Stomach (tissue), 9 donors: ENCODE measurements around the gene MFNG. TPM values are rescaled to one million over a fixed set of nuclear protein-coding genes. Genes with fewer than 3 reads are reported as not detected.

Experiments used
- DNase-seq, 2 donors: peaks; one replicate each; pipeline versions ENCODE4 v3.0.0 to v3.0.0-alpha.2; 2013 to 2019
- H3K27ac ChIP-seq, 5 donors: fragments of 200-600 bp in 4 of 5; sonication (generic) in 4 of 5; one replicate each; pipeline ENCODE4 v1.5.1; 2013 to 2019; ENCODE audit warnings: mild to moderate bottlenecking in 1 of 5, moderate library complexity in 1 of 5
- H3K27me3 ChIP-seq, 3 donors: fragments of 200-600 bp; sonication (generic); one replicate each; pipeline ENCODE4 v1.5.1; 2017 to 2019; ENCODE audit warnings: mixed run types in 1 of 3
- H3K36me3 ChIP-seq, 4 donors: fragments of 200-600 bp; sonication (generic); 1 replicate in 3 of 4; 2 replicates in 1 of 4; pipeline ENCODE4 v1.5.1; 2016 to 2019
- H3K4me1 ChIP-seq, 4 donors: fragments of 200-600 bp; sonication (generic); one replicate each; pipeline ENCODE4 v1.5.1; 2016 to 2019
- H3K4me3 ChIP-seq, 4 donors: fragments of 200-600 bp; sonication (generic) in 3 of 4; one replicate each; pipeline ENCODE4 v1.5.1; 2016 to 2019; ENCODE audit warnings: mild to moderate bottlenecking in 1 of 4
- H3K9me3 ChIP-seq, 4 donors: fragments of 200-600 bp; sonication (generic); one replicate each; pipeline ENCODE4 v1.5.1; 2016 to 2019
- EP300 ChIP-seq: sonication (generic); formaldehyde crosslinking; IDR thresholded peaks from one replicate; pipeline ENCODE4 v1.6.1; 2017; ENCODE audit warnings: antibody characterized with exemption
- POLR2A ChIP-seq, 4 donors: fragments of 450-650 bp; IDR thresholded peaks; one replicate each; pipeline ENCODE4 v1.6.1; 2016; ENCODE audit warnings: antibody characterized with exemption in 4 of 4, control low read depth in 2 of 4, mild to moderate bottlenecking in 1 of 4, moderate library complexity in 1 of 4
- POLR2AphosphoS5 ChIP-seq, 3 donors: sonication (generic); formaldehyde crosslinking; IDR thresholded peaks; one replicate each; pipeline ENCODE4 v1.6.1; 2016; ENCODE audit warnings: antibody characterized with exemption in 3 of 3
- WGBS, 5 donors: extraction: QIAGEN DNeasy Blood & Tissue Kit in 3 of 5; methylation state at CpG; one replicate each; pipeline versions ENCODE4 v1.1.5 to v1.1.7; 2013 to 2018; 5-methylcytosine and 5-hydroxymethylcytosine counted together
- intact Hi-C: fragments of 100-400 bp; cut with DNase I; formaldehyde crosslinking; loops from one replicate; pipeline ENCODE4 v1.15.1; 2023; ENCODE audit warnings: low total_unique reads
- polyA plus RNA-seq, 3 donors: library from polyadenylated mRNA; stranded (reverse); fragments of 200-250 nt; gene quantifications; one replicate each; pipeline ENCODE4 v1.2.3, GENCODE V29; 2013
- total RNA-seq, 5 donors: library from RNA; depleted of rRNA; stranded (reverse); fragments of >200 nt; gene quantifications; one replicate each; pipeline versions ENCODE4 v1.1.0 to v1.2.3, GENCODE V29; 2014 to 2016
- TF ChIP-seq, protein P1 (sequence below), 7 experiments: fragments of 450-650 bp in 4 of 7; fragments of 200-600 bp in 3 of 7; sonication (generic) in 3 of 7; IDR thresholded peaks; one replicate each; pipeline ENCODE4 v1.5.1; 2016 to 2019; ENCODE audit warnings: antibody characterized with exemption in 7 of 7, control low read depth in 2 of 7, mild to moderate bottlenecking in 1 of 7
- donor health status: healthy with polysubstance abuse.
- donor health status: Bipolar disorder and iron deficiency.
- donor health status: healthy.

MFNG gene
- total and polyA plus RNA-seq, 8 donors = 1.7 to 86.4 (median 8.5) TPM

DNA sequence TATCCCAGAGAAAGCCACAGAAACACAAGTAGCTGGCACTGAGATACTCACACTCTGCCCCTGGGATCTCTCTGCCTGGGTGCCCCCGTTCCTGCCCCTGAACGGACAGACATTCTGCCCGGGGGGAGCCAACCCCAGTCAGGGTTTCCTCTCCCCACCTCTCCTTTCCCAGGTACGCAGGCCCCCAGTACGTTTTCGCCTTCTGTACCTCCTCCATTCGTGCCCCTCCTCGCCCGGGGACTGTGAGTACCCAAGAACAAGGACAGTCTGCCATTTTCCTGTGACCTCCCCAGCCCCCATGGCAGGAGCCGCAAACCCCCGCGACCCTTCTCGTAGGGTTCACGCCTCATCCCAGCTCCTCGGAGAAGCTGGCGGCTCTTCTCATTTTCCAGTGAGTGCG lies 29.8 kb downstream of the MFNG start:
- Histone ChIP-seq H3K27ac (no peak overlapping the region), H3K4me1 (peaks cover 0 to 32% (median 14%) of the 10 kb centered on the region in 4 donors), H3K27me3 (peaks cover 0 to 66% (median 0%) of the 10 kb centered on the region in 3 donors), H3K9me3 (peaks cover 0 to 5% (median 1%) of the 10 kb centered on the region in 4 donors), H3K36me3 (no peaks in the 10 kb centered on the region), H3K4me3 (no peak overlapping the region)
- TF ChIP-seq EP300 (no peak), POLR2A (IDR thresholded peaks at IDR 0.05) (no peak), POLR2AphosphoS5 (IDR thresholded peaks at IDR 0.05) (no peak)
- TF ChIP-seq, protein P1, sequence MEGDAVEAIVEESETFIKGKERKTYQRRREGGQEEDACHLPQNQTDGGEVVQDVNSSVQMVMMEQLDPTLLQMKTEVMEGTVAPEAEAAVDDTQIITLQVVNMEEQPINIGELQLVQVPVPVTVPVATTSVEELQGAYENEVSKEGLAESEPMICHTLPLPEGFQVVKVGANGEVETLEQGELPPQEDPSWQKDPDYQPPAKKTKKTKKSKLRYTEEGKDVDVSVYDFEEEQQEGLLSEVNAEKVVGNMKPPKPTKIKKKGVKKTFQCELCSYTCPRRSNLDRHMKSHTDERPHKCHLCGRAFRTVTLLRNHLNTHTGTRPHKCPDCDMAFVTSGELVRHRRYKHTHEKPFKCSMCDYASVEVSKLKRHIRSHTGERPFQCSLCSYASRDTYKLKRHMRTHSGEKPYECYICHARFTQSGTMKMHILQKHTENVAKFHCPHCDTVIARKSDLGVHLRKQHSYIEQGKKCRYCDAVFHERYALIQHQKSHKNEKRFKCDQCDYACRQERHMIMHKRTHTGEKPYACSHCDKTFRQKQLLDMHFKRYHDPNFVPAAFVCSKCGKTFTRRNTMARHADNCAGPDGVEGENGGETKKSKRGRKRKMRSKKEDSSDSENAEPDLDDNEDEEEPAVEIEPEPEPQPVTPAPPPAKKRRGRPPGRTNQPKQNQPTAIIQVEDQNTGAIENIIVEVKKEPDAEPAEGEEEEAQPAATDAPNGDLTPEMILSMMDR (IDR thresholded peaks at IDR 0.05) = no peak
- WGBS, 5 donors = 68 to 81% (median 78%) methylated on average over 17 of the region's 17 CpGs
- intact Hi-C loops = no loop called here
- DNase-seq = no peak

GRCh38 chr22:37455896-37456295 lies 30.3 kb downstream of the MFNG start:
- Histone ChIP-seq H3K36me3 (no peaks in the 10 kb centered on the region), H3K27ac (no peak overlapping the region), H3K9me3 (peaks cover 0 to 7% (median 2%) of the 10 kb centered on the region in 4 donors), H3K4me3 (no peak overlapping the region), H3K4me1 (peaks cover 0 to 32% (median 14%) of the 10 kb centered on the region in 4 donors), H3K27me3 (peaks cover 0 to 64% (median 0%) of the 10 kb centered on the region in 3 donors)
- 68 to 76% (median 74%) methylated on average over 11 to 14 of the region's 14 CpGs for WGBS, 5 donors
- DNase-seq = no peak
- intact Hi-C loops = no loop called here
- no peak for TF ChIP-seq POLR2AphosphoS5 (IDR thresholded peaks at IDR 0.05)
- TF ChIP-seq, protein P1 (IDR thresholded peaks at IDR 0.05) = no peak
- TF ChIP-seq POLR2A (IDR thresholded peaks at IDR 0.05) = no peak
- TF ChIP-seq EP300 = no peak

GRCh38 chr22:37454857-37455686 lies 31.1 kb downstream of the MFNG start:
- intact Hi-C loops = no loop called here
- peak overlapping the region in 1 of 4 donors; percentile 9 for H3K4me3 ChIP-seq
- peaks cover 0 to 64% (median 0%) of the 10 kb centered on the region in 3 donors for H3K27me3 ChIP-seq
- peaks cover 0 to 32% (median 14%) of the 10 kb centered on the region in 4 donors for H3K4me1 ChIP-seq
- WGBS, 5 donors = 20 to 41% (median 25%) methylated on average over 20 to 21 of the region's 21 CpGs
- no peaks in the 10 kb centered on the region for H3K36me3 ChIP-seq
- peak; percentile 45 to 81 for DNase-seq
- TF ChIP-seq, protein P1 (IDR thresholded peaks at IDR 0.05) = no peak
- no peak for TF ChIP-seq POLR2AphosphoS5 (IDR thresholded peaks at IDR 0.05)
- no peak for TF ChIP-seq POLR2A (IDR thresholded peaks at IDR 0.05)
- no peak for TF ChIP-seq EP300
- H3K9me3 ChIP-seq = peaks cover 0 to 7% (median 2%) of the 10 kb centered on the region in 4 donors
- H3K27ac ChIP-seq = peak overlapping the region in 2 of 5 donors; percentile 20 to 60

GRCh38 chr22:37453696-37454095 lies 32.5 kb downstream of the MFNG start:
- Histone ChIP-seq H3K9me3 (peaks cover 0 to 7% (median 2%) of the 10 kb centered on the region in 4 donors), H3K4me3 (no peak overlapping the region), H3K36me3 (no peaks in the 10 kb centered on the region), H3K4me1 (peaks cover 0 to 26% (median 14%) of the 10 kb centered on the region in 4 donors), H3K27ac (no peak overlapping the region), H3K27me3 (peaks cover 0 to 71% (median 8%) of the 10 kb centered on the region in 3 donors)
- 82 to 97% (median 91%) methylated on average over 3 to 7 of the region's 7 CpGs for WGBS, 5 donors
- intact Hi-C loops = no loop called here
- DNase-seq = no peak
- TF ChIP-seq, protein P1 (IDR thresholded peaks at IDR 0.05) = no peak
- TF ChIP-seq EP300 = no peak
- TF ChIP-seq POLR2A (IDR thresholded peaks at IDR 0.05) = no peak
- no peak for TF ChIP-seq POLR2AphosphoS5 (IDR thresholded peaks at IDR 0.05)
